H1 (cell line): Measurements from ENCODE around the gene STK36. TPM values are rescaled to one million over a fixed set of nuclear protein-coding genes. Genes with fewer than 3 reads are reported as not detected.

Source experiments
- CTCF ChIA-PET: fragments of 300-600 bp; sonication (Branson Sonifier 250); formaldehyde crosslinking; loops from one replicate; lab custom pipeline; 2021; ENCODE audit not compliant: partially characterized antibody; lab: Charles Lee
- POLR2A ChIA-PET: fragments of 300-600 bp; sonication (Branson Sonifier 250); formaldehyde crosslinking; loops from one replicate; lab custom pipeline; 2021; ENCODE audit warnings: inconsistent platforms; ENCODE audit not compliant: partially characterized antibody; lab: Charles Lee
- DNase-seq, 2 experiments: peaks; one replicate each; pipeline versions ENCODE4 v3.0.0 to v3.0.0-alpha.2; 2010 to 2022; ENCODE audit warnings: low spot score in 2 of 2, low read depth in 1 of 2, mixed read lengths in 1 of 2
- FAIRE-seq: peaks from 2 replicates; lab custom pipeline; 2011; peaks lifted over from hg19 to GRCh38; lab: Jason Lieb, UNC
- H2AFZ ChIP-seq: 2 replicates; pipeline ENCODE4 v1.8.1; 2012; ENCODE audit warnings: low read length, inconsistent platforms
- H2AK5ac ChIP-seq: 2 replicates; pipeline ENCODE4 v1.6.1; 2013; ENCODE audit warnings: low read depth, low read length
- H2BK120ac ChIP-seq: replicated peaks from 2 replicates; pipeline ENCODE3; 2013; ENCODE audit warnings: low read depth, low read length, inconsistent platforms
- H2BK12ac ChIP-seq: 2 replicates; pipeline ENCODE4 v1.6.1; 2013; ENCODE audit warnings: low read depth, low read length
- H2BK15ac ChIP-seq: 2 replicates; pipeline ENCODE4 v1.6.1; 2013; ENCODE audit warnings: low read length
- H2BK20ac ChIP-seq: 2 replicates; pipeline ENCODE4 v1.6.1; 2013; ENCODE audit warnings: low read length
- H2BK5ac ChIP-seq: 2 replicates; pipeline ENCODE4 v1.6.1; 2013; ENCODE audit warnings: low read depth, low read length
- H3K14ac ChIP-seq: 2 replicates; pipeline ENCODE4 v1.6.1; 2013; ENCODE audit warnings: inconsistent platforms; ENCODE audit not compliant: insufficient read length
- H3K18ac ChIP-seq: 2 replicates; pipeline ENCODE4 v1.6.1; 2013; ENCODE audit warnings: low read length; ENCODE audit errors: extremely low read depth
- H3K23ac ChIP-seq: 2 replicates; pipeline ENCODE4 v1.6.1; 2013; ENCODE audit warnings: inconsistent platforms; ENCODE audit not compliant: insufficient read length
- H3K23me2 ChIP-seq: 2 replicates; pipeline ENCODE4 v1.6.1; 2013; ENCODE audit warnings: low read depth, low read length
- H3K27ac ChIP-seq: 2 replicates; pipeline ENCODE4 v1.6.1; 2011; ENCODE audit warnings: low read depth, low read length, inconsistent platforms
- H3K27me3 ChIP-seq, 4 experiments: replicated peaks in 1 of 4; 1 replicate in 1 of 4; 2 replicates in 3 of 4; pipeline versions ENCODE4 v1.6.1 to v1.8.1; 2011 to 2013; ENCODE audit warnings: low read length in 3 of 4, mild to moderate bottlenecking in 3 of 4, inconsistent platforms in 2 of 4, mixed read lengths in 2 of 4, moderate library complexity in 1 of 4; ENCODE audit not compliant: control insufficient read depth in 3 of 4, insufficient read depth in 3 of 4; ENCODE audit errors: extremely low read depth in 1 of 4
- H3K36me3 ChIP-seq, 4 experiments: 2 replicates each; pipeline versions ENCODE4 v1.6.1 to v1.8.1; 2011 to 2013; ENCODE audit warnings: mild to moderate bottlenecking in 4 of 4, low read length in 3 of 4, moderate library complexity in 2 of 4, control low read depth in 1 of 4, inconsistent platforms in 1 of 4; ENCODE audit not compliant: insufficient read depth in 4 of 4, control insufficient read depth in 2 of 4
- H3K4ac ChIP-seq: replicated peaks from 2 replicates; pipeline ENCODE3; 2013; ENCODE audit warnings: low read length, low read depth, mixed read lengths, inconsistent platforms; ENCODE audit not compliant: insufficient read length
- H3K4me1 ChIP-seq, 4 experiments: replicated peaks in 1 of 4; 1 replicate in 1 of 4; 2 replicates in 3 of 4; pipeline versions ENCODE4 v1.6.1 to v1.8.1; 2011 to 2013; ENCODE audit warnings: low read length in 3 of 4, inconsistent platforms in 2 of 4, mixed read lengths in 1 of 4; ENCODE audit not compliant: insufficient read depth in 4 of 4, control insufficient read depth in 3 of 4
- H3K4me2 ChIP-seq, 2 experiments: 2 replicates each; pipeline versions ENCODE4 v1.6.1 to v1.8.1; 2011 to 2013; ENCODE audit warnings: low read depth in 2 of 2, low read length in 2 of 2, control low read depth in 1 of 2, inconsistent platforms in 1 of 2, mild to moderate bottlenecking in 1 of 2; ENCODE audit not compliant: insufficient read depth in 1 of 2
- H3K4me3 ChIP-seq, 4 experiments: fragments of 200-600, 300-600 bp in 1 of 4; sonication (generic), shearing (Covaris generic), sonication (Bioruptor Twin) in 1 of 4; 2 replicates each; pipeline versions ENCODE4 v1.5.1 to v1.8.1; 2011 to 2016; ENCODE audit warnings: low read length in 4 of 4, low read depth in 3 of 4, control low read depth in 2 of 4, inconsistent platforms in 2 of 4, mild to moderate bottlenecking in 2 of 4, mixed read lengths in 1 of 4, moderate library complexity in 1 of 4; ENCODE audit not compliant: insufficient read depth in 2 of 4; ENCODE audit errors: extremely low read depth in 1 of 4
- H3K56ac ChIP-seq: replicated peaks from 2 replicates; pipeline ENCODE3; 2013; ENCODE audit warnings: low read depth, mild to moderate bottlenecking, mixed read lengths, low read length, inconsistent platforms; ENCODE audit not compliant: insufficient read length
- H3K79me1 ChIP-seq: 2 replicates; pipeline ENCODE4 v1.6.1; 2013; ENCODE audit warnings: low read depth, low read length, control low read depth
- H3K79me2 ChIP-seq, 2 experiments: 2 replicates each; pipeline versions ENCODE4 v1.6.1 to v1.8.1; 2012 to 2013; ENCODE audit warnings: low read length in 2 of 2, mild to moderate bottlenecking in 2 of 2, inconsistent platforms in 1 of 2; ENCODE audit not compliant: insufficient read depth in 2 of 2, control insufficient read depth in 1 of 2
- H3K9ac ChIP-seq, 4 experiments: replicated peaks in 1 of 4; 1 replicate in 1 of 4; 2 replicates in 3 of 4; pipeline versions ENCODE4 v1.6.1 to v1.8.1; 2011 to 2013; ENCODE audit warnings: low read depth in 3 of 4, low read length in 3 of 4, control low read depth in 2 of 4, mild to moderate bottlenecking in 2 of 4, moderate library complexity in 2 of 4, inconsistent platforms in 1 of 4; ENCODE audit errors: extremely low read depth in 1 of 4
- H3K9me3 ChIP-seq, 2 experiments: 2 replicates each; pipeline versions ENCODE4 v1.6.1 to v1.8.1; 2012 to 2013; ENCODE audit warnings: mild to moderate bottlenecking in 2 of 2, moderate library complexity in 2 of 2, control low read depth in 1 of 2, inconsistent platforms in 1 of 2, low read depth in 1 of 2, low read length in 1 of 2, mixed read lengths in 1 of 2; ENCODE audit not compliant: insufficient read depth in 2 of 2
- H4K20me1 ChIP-seq, 2 experiments: replicated peaks in 1 of 2; 2 replicates each; pipeline versions ENCODE3 to v1.8.1; 2011 to 2013; ENCODE audit warnings: inconsistent platforms in 2 of 2, low read length in 2 of 2, mild to moderate bottlenecking in 1 of 2; ENCODE audit not compliant: insufficient read depth in 2 of 2, control insufficient read depth in 1 of 2
- H4K5ac ChIP-seq: 2 replicates; pipeline ENCODE4 v1.6.1; 2013; ENCODE audit warnings: low read length, low read depth, mixed read lengths, inconsistent platforms; ENCODE audit not compliant: insufficient read length
- H4K8ac ChIP-seq: 2 replicates; pipeline ENCODE4 v1.8.0; 2013; ENCODE audit warnings: mild to moderate bottlenecking, moderate library complexity, low read length, inconsistent platforms; ENCODE audit not compliant: insufficient read depth; ENCODE audit errors: extremely low read depth
- H4K91ac ChIP-seq: replicated peaks from 2 replicates; pipeline ENCODE3; 2013; ENCODE audit warnings: low read length, mixed read lengths, inconsistent platforms; ENCODE audit not compliant: insufficient read length
- CBX8 ChIP-seq: fragments of 300-800, 300-1000 bp; sonication (generic); IDR thresholded peaks from 2 replicates; pipeline ENCODE4 v1.7.1; 2016; ENCODE audit warnings: low read depth, low read length, borderline replicate concordance
- EGR1 ChIP-seq: IDR thresholded peaks from 2 replicates; pipeline ENCODE4 v1.6.1; 2011; ENCODE audit warnings: low read depth, low read length, borderline replicate concordance
- JUN ChIP-seq: IDR thresholded peaks from 2 replicates; pipeline ENCODE4 v1.6.1; 2011; ENCODE audit warnings: low read depth, mild to moderate bottlenecking, improper control_type of control experiment, low read length
- NANOG ChIP-seq: IDR thresholded peaks from 2 replicates; pipeline ENCODE4 v1.6.1; 2011; ENCODE audit warnings: low read length, low read depth, mild to moderate bottlenecking, inconsistent platforms; ENCODE audit not compliant: insufficient read depth, poor library complexity, severe bottlenecking
- RFX5 ChIP-seq: IDR thresholded peaks from 2 replicates; pipeline ENCODE4 v1.6.1; 2011; ENCODE audit warnings: low read depth, low read length, improper control_type of control experiment, borderline replicate concordance
- SUZ12 ChIP-seq: fragments of 200-600 bp; sonication (generic); IDR thresholded peaks from 2 replicates; pipeline ENCODE4 v1.6.1; 2012; ENCODE audit warnings: mild to moderate bottlenecking, inconsistent platforms, low read length, moderate library complexity, mixed read lengths
- TAF1 ChIP-seq: IDR thresholded peaks from 2 replicates; pipeline ENCODE4 v1.6.1; 2011; ENCODE audit warnings: mild to moderate bottlenecking, low read depth, low read length
- TBP ChIP-seq: IDR thresholded peaks from 2 replicates; pipeline ENCODE4 v1.6.1; 2011; ENCODE audit warnings: low read depth, low read length, improper control_type of control experiment
- YY1 ChIP-seq: IDR thresholded peaks from 2 replicates; pipeline ENCODE4 v1.6.1; 2011; ENCODE audit warnings: low read depth, mild to moderate bottlenecking, low read length
- WGBS, 2 experiments: shearing (Covaris generic) in 1 of 2; methylation state at CpG; one replicate each; pipeline versions ENCODE4 v1.1.6 to v1.1.7; 2013 to 2015; ENCODE audit warnings: low lambda C conversion rate in 2 of 2, mixed read lengths in 2 of 2, inconsistent platforms in 1 of 2, low coverage in 1 of 2, missing lambda C conversion rate in 1 of 2; ENCODE audit not compliant: insufficient replicate concordance in 2 of 2, insufficient coverage in 1 of 2, insufficient read length in 1 of 2; ENCODE audit errors: extremely low coverage in 1 of 2, missing lambda C conversion rate in 1 of 2; 5-methylcytosine and 5-hydroxymethylcytosine counted together
- polyA plus RNA-seq, 7 experiments: library from polyadenylated mRNA; depleted of rRNA in 3 of 7; stranded (reverse) in 5 of 7; unstranded in 2 of 7; fragments of >200 nt in 5 of 7; fragments of 200-250 nt in 2 of 7; gene quantifications; 1 replicate in 5 of 7; 2 replicates in 1 of 7; 4 replicates in 1 of 7; pipeline versions ENCODE4 v1.2.1 to v1.2.3, GENCODE V29; 2011 to 2013; ENCODE audit warnings: missing spikeins in 2 of 7, mixed read lengths in 2 of 7
- total RNA-seq: library from RNA; stranded (reverse); fragmentation: NEBNext Ultra II Directional; extraction: Animal tissue kit (Norgen Biotek cat#: 25700); gene quantifications from 2 replicates; pipeline ENCODE4 v1.2.1, GENCODE V29; 2021
- TF ChIP-seq, protein P1 (sequence below): IDR thresholded peaks from 2 replicates; pipeline ENCODE4 v1.6.1; 2011; ENCODE audit warnings: low read length, improper control_type of control experiment

The STK36 gene
- total and polyA plus RNA-seq, 2 of the 8 experiments (the other 6 are each of a cell fraction or from before 2014, with no cell fraction given), result 41.4 to 57.6 TPM

DNA sequence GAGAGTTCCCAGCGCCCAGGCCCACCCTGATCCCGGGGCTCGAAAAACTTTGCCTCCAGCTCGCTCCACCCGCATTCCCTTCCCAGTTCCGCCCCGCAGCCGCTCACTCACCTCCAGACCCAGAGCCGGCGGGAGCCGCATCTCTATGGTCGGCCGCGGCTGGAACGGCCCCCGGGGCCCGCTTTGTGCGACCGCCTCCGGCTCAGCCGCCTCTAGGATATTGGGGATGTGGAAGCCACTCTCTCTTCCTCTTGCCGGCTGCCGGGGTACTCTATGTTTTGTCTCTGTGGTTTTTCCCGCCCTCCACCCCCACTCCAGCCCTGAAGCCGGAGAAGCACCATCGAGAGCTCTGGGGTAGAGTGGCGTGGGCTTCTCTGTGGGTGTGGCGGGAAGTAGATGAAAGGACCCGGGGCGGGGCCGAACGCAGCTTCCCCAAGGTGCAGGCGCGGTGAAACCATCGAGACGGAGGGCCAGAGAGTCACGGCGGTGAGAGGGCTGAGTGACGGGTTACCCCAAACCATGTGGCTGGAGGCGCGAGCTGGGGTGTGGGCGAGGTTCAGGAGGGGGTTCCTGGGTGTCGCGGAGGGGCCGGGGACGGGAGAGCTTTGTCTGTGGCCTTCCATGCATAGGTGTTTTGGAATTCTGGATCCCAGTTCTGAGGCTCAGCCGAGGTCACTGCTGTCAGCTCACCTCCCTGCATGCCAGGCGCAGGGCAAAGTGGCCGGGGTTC, 12.5 kb upstream of the STK36 start, which contains the start of the genes BCS1L and ZNF142:
TSS of gene BCS1L (plus strand) at position 426 of the 730 bp plus-strand sequence. CDS start 1,305 bp downstream, outside the sequence.
TSS of gene ZNF142 (minus strand) at position 366 of the 730 bp plus-strand sequence. CDS start 3,194 bp downstream, outside the sequence.
- H3K23me2 ChIP-seq, result peaks cover 10% of the 10 kb centered on the region; the same call in 1 of the 2 replicates
- H3K36me3 ChIP-seq, result peaks cover 17 to 47% (median 34%) of the 10 kb centered on the region in 4 experiments
- H3K79me1 ChIP-seq, result 0 out of 2 replicates have a peak, but pooled peaks cover 3% of the 10 kb centered on the region
- peak within 1 kb of the TSS; percentile 84 to 95 (median 86) for H3K4me3 ChIP-seq
- peak within 1 kb of the TSS; percentile 9 for H3K56ac ChIP-seq
- H3K79me2 ChIP-seq, result peaks cover 0 to 7% of the 10 kb centered on the region in 2 experiments; a peak in 1 of 4 replicates
- peaks cover 0 to 5% (median under 1%) of the 10 kb centered on the region in 4 experiments; a peak in 2 of 7 replicates for H3K4me1 ChIP-seq
- peak within 1 kb of the TSS; percentile 48; the same call in 1 of the 2 replicates for H3K27ac ChIP-seq
- peak within 1 kb of the TSS; percentile 93; the same call in 1 of the 2 replicates for H4K8ac ChIP-seq
- H4K91ac ChIP-seq, result peak within 1 kb of the TSS; percentile 33
- ChIA-PET POLR2A (interaction anchor here (0.7 to 6.6 kb wide), 24 partner anchors 9 to 547 kb away, joined by 3 to 95 read pairs (median 5); partner anchors contain the start of genes RNF25, STK36, TTLL4 and USP37), CTCF (interaction anchor here (0.6 to 5.3 kb wide), 17 partner anchors 10 to 189 kb away, joined by 3 to 48 read pairs (median 3); partner anchors contain the start of genes RNF25, STK36 and TTLL4)
- no peak within 1 kb of the TSS for H2AK5ac ChIP-seq
- H2BK20ac ChIP-seq, result no peak within 1 kb of the TSS
- H2BK12ac ChIP-seq, result 0 out of 2 replicates have a peak within 1 kb of the TSS, but pooled peaks have one; percentile 75
- WGBS, 2 experiments, result 3% methylated on average over 47 of the region's 49 CpGs; no CpG with 5 or more reads in 1 of the 2 experiments
- FAIRE-seq, result peak; percentile 24
- no peak within 1 kb of the TSS; the same call in 1 of the 2 replicates for H3K18ac ChIP-seq
- H3K9ac ChIP-seq, result peak within 1 kb of the TSS; percentile 76 to 88 (median 83)
- H2BK120ac ChIP-seq, result no peak within 1 kb of the TSS
- no peaks in the 10 kb centered on the region for H3K27me3 ChIP-seq
- H2AFZ ChIP-seq, result peak within 1 kb of the TSS; percentile 47
- DNase-seq, result peak; percentile 62 to 97
- H3K14ac ChIP-seq, result no peak within 1 kb of the TSS
- H2BK5ac ChIP-seq, result peak within 1 kb of the TSS; percentile 52; the same call in 1 of the 2 replicates
- peak within 1 kb of the TSS; percentile 27 for H3K4ac ChIP-seq
- peak within 1 kb of the TSS; percentile 96 to 99 for H3K4me2 ChIP-seq
- H2BK15ac ChIP-seq, result no peak within 1 kb of the TSS
- no peak within 1 kb of the TSS for H3K23ac ChIP-seq
- H3K9me3 ChIP-seq, result no peaks in the 10 kb centered on the region
- H4K20me1 ChIP-seq, result peaks cover 0 to 1% of the 10 kb centered on the region in 2 experiments
- peak within 1 kb of the TSS; percentile 48 for H4K5ac ChIP-seq
- peak; percentile 87 for TF ChIP-seq EGR1
- TF ChIP-seq JUN, result no peak
- TF ChIP-seq NANOG, result peak; percentile 27
- TF ChIP-seq, protein P1, sequence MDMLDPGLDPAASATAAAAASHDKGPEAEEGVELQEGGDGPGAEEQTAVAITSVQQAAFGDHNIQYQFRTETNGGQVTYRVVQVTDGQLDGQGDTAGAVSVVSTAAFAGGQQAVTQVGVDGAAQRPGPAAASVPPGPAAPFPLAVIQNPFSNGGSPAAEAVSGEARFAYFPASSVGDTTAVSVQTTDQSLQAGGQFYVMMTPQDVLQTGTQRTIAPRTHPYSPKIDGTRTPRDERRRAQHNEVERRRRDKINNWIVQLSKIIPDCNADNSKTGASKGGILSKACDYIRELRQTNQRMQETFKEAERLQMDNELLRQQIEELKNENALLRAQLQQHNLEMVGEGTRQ, result no peak
- 0 out of 2 replicates have a peak, but pooled peaks have one; percentile 25 for TF ChIP-seq SUZ12
- TF ChIP-seq TAF1, result peak; percentile 85
- peak; percentile 75 for TF ChIP-seq TBP
- 0 out of 2 replicates have a peak, but pooled peaks have one; percentile 7 for TF ChIP-seq YY1
- TF ChIP-seq CBX8, result no peak
- TF ChIP-seq RFX5, result no peak
